GM19043 (cell line): ENCODE results near the gene SMARCB1.
A peak's percentile ranks its signal among the peaks of the same experiment; 100 is the strongest.

Experiments
- ATAC-seq: cut with Tn5 transposase; IDR thresholded peaks from one replicate; pipeline ENCODE4 v1.9.1; 2021; ENCODE audit warnings: low read depth; ENCODE audit not compliant: unreplicated experiment

Gene SMARCB1

DNA sequence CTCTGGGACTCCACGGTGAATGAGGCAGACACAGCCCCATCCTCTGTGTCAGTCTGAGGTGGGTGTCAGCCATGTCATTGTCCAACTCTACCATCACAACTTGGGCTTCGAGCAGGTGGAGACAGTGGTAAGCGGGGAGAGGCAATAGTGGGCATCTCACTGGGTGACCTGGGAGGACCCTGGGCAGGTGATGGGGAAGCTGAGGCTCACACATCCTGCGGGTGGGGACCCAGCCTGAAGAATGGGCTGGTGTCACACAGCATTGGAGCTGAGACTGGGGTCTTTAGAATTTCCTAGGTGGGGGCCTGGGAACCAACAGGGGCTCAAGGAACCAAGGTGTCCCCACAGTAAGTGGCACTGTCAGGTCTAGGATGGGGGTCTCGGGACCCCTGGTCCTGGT lies 7.0 kb upstream of the SMARCB1 start:
- ATAC-seq, result no peak

- ATAC-seq, result no peak
Observed at GRCh38 chr22:23780146-23780748, 6.5 kb upstream of the SMARCB1 start.

GRCh38 chr22:23781065-23781464 lies 5.7 kb upstream of the SMARCB1 start:
- no peak for ATAC-seq

DNA sequence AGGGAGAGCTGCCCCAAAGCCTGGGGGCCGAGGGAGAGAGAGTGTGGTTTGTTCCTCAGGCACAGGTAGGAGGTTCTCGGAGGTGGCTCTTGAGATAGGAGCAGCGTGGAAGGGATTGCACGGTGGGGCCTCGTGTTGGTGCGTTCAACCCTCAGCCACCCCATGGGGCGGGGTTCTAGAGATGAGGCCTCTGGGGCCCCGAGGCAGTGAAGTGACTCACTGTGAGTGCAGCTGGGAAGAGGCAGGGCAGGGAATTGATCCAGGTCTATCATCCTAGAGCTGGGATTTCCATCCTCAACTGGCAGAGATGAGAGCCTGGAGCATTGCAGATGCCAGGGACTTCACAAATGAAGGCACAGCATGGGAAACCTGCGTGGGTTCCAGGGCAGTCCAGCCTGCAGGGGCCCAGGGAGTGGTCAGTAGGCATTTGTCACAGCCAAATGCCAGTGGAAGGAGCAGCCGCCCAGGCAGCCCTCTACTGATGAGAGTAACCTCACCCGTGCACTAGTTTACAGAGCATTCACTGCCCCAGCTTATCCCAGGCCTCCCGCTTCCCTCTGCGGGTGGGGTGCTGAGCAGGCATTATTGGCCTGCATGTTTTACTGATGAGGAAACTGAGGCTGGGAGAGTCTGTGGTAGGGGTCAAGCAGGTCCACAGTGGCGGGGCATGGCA lies 5.1 kb upstream of the SMARCB1 start:
- no peak for ATAC-seq

DNA sequence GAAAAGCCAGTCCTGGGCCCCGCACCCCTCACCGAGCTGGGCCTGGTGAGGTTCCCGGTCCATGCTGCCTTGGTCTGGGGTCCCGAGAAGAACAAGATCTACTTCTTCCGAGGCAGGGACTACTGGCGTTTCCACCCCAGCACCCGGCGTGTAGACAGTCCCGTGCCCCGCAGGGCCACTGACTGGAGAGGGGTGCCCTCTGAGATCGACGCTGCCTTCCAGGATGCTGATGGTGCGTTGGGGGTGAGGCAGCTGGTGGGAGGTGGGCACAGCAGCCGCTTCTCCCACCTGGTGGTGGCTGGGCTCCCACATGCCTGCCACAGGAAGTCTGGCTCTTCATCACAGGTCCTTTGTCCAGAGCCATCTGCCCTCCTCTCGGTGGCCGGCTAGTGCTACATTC lies 4.5 kb upstream of the SMARCB1 start:
- no peak for ATAC-seq

- no peak for ATAC-seq
Observed at GRCh38 chr22:23782703-23783102, 4.1 kb upstream of the SMARCB1 start.

- ATAC-seq, result no peak
Observed at GRCh38 chr22:23783265-23784150, 3.3 kb upstream of the SMARCB1 start.

- no peak for ATAC-seq
Observed at GRCh38 chr22:23784215-23784732, 2.5 kb upstream of the SMARCB1 start.

GRCh38 chr22:23786261-23786710 lies 480 bp upstream of the SMARCB1 start:
- ATAC-seq, result no peak

GRCh38 chr22:23787600-23787896 lies 782 bp downstream of the SMARCB1 start:
- no peak for ATAC-seq

DNA sequence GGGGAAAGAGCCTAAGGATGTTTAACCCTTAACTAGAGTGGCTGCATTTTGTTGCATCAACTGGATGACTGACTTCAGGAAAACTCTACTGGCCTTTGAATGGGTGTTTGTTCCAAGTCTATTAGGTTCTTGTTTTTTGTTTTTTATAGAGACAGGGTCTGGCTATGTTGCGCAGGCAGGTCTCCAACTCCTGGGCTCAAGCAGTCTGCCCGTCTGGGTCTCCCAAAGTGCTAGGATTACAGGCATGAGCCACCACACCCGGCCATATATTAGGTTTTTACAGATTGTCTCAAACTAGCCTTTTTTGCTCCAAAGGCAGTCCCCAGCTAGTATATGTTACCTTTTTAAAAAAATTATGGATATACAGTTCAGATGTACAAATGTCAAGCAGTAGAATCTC lies 1.1 kb downstream of the SMARCB1 start:
- no peak for ATAC-seq

DNA sequence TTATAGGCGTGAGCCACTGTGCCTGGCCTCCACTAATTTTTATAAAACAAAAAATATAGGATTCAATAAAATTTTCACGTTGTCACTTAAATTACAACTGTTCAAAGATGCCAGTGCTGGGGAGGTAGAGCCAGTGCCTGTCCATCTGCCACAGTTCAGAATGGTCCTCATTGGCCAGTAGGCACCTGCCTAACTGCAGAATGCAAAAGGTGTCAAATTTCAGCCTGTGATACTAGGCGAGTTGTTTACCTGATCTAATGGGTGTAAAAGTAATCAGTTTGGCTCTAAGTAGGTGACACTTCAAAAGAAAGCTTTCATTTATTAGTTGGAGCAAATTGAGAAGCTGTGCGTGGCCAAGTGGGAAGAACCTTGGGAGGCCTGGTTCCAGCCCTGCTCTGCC lies 2.4 kb downstream of the SMARCB1 start:
- ATAC-seq, result no peak

- no peak for ATAC-seq
Observed at GRCh38 chr22:23789638-23790037, 2.9 kb downstream of the SMARCB1 start.

DNA sequence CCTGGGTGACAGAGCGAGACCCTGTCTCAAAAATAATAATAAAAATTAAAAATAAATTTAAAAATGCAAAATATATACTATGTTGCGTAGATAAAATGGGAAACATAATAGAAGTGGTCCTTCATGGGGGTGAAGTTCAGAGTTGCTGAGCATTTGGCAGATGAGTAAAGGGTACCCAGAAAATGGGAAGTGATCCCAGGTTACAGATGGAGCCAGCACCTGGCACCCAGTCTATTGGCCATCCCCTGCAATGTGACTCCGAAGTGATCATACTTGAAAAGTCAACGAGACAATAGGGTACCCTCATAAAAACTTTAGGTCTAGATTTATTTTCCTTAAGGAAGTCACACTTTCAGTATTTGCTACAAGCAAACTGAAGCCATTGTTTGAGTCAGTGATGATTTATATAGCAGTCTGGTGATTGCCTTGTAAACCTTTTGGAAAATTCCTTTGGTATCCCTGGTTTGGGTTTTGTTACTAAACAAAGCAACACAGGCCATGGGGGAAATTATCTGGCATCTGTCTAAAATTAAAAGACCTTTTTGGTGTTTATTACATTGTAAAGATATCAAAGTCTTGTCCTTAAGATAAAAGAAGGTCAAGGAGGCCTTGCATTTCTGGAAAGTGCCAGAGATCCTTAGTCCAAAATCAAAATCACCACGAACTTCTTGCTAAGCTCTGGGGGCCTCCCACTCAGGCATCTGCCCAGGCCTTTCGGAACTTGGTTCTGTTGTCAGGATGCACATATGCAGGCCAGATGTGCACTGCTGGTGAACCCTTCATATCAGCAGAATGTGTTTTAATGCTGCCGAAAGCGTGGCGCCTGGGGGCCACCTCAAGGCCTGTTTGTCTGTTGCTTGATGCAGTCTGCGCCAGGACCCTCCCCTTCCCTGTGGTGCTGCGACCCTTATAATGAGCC lies 4.3 kb downstream of the SMARCB1 start:
- no peak for ATAC-seq

DNA sequence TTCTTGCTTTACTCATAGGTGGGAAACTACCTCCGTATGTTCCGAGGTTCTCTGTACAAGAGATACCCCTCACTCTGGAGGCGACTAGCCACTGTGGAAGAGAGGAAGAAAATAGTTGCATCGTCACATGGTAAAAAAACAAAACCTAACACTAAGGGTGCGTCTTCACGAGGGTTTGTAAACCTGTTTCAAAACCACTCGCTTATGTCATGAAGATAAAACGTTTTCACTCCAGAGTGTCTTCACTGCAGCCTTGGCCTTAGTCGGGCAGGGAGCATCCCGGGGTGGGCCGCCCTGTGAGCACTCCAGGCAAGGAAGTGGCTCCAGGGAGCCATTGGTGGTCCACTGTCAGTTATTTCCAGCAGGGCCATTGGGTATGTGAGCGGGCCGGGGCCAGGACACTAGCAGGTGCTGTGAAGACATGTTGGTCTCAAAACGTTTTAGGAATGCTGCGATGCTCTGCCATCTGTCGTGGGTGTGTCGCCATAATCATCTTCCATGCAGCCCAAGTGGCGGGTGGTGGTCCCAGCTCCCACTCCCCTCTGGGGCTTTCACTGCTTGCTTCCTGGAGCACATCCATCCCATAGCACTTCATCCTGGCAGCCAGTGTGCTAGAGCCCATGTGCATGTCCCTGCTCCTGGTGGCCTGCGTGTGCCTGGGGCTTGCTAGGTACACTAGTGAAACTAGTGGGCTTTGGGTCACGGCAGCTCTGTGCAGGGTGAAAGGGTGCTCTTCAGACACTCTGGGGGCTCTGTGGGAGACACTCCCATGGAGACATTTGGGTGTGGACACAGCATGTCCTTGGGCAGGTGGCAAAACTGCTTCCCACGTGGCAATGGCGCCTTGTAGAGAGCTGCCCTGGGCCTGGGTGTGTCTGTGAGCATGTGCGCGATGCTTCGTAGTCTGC lies 5.2 kb downstream of the SMARCB1 start:
- ATAC-seq, result no peak

DNA sequence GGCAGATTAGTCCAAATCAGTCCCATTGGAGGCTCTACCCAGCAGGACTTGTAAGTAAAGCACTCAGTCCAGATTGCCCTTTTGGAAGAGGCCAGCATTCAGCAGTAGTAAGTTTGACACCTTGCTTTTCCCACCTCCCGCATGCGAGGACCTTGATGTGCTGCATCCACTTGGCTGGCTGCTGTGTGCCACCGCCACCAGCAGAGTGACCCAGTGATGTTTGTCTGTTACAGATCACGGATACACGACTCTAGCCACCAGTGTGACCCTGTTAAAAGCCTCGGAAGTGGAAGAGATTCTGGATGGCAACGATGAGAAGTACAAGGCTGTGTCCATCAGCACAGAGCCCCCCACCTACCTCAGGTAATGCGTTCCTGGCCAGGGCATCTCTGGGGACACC lies 6.6 kb downstream of the SMARCB1 start:
- no peak for ATAC-seq

GRCh38 chr22:23796461-23796860 lies 9.7 kb downstream of the SMARCB1 start:
- ATAC-seq, result no peak

DNA sequence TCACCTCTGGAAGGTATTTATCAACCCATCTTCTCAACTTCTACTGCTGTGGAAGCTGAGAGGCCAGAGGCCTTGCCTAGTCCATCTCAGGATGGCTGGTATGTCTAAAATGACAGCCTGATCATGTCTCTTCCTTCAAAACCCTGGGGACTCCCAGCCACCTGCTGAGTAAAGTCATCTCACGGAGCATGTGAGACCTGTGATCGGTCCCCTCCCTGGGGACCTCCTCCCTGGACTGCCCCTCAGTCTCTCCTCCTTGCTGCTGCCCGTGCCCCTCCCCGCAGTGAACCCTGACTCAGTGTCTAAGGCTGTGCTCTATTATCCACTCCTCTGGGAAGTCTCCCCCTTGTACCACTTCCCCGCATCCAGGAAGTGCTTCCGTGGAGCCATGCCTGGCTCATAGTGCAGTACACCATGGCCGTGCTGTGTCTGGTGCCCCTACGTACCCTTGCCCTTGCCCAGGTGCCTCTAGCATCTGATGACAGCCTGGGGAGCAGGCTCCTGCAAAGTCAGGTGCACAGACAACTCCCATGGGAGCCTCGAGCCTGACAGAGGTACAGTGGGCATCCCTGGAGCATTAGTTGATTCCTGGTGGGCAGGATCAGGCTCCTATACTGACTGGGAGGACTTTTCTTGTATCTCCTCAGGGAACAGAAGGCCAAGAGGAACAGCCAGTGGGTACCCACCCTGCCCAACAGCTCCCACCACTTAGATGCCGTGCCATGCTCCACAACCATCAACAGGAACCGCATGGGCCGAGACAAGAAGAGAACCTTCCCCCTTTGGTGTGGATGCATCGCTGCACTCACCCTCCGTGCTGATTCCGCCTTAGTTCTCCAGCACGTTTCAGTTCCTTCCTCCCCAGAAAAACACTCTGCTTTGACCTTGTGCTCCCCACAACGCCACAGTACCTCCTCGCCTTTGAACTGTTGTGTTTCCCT lies 13.8 kb downstream of the SMARCB1 start:
- ATAC-seq, result peak; percentile 44
